ENCODE results near the gene TSEN2. TPM values are rescaled to one million over a fixed set of nuclear protein-coding genes. Genes with fewer than 3 reads are reported as not detected.

The TSEN2 gene
- total and polyA plus RNA-seq, 9 of the 15 experiments (the other 6 are each of a cell fraction or from before 2014, with no cell fraction given), result 38.5 to 76.3 (median 46.6) TPM

- POLR2A ChIA-PET, result interaction anchor here (0.5 kb wide), 1 partner anchor 293 kb away, joined by 3 read pairs; no protein-coding TSS in a partner anchor
- 0% methylated on average over 1 of the region's 1 CpG for WGBS (ENCODE audit: insufficient coverage, low coverage, missing lambda C conversion rate)
- TF ChIP-seq RCOR1 (IDR thresholded peaks at IDR 0.05; ENCODE audit: borderline replicate concordance in 1 of 2, low read depth in 2 of 2, low read length in 2 of 2) (no peak), BCOR (IDR thresholded peaks at IDR 0.05) (no peak), SRSF3 (IDR thresholded peaks at IDR 0.05; ENCODE audit: insufficient read depth, low read length) (no peak), TCF7 (IDR thresholded peaks at IDR 0.05; ENCODE audit: borderline replicate concordance) (no peak), L3MBTL2 (IDR thresholded peaks at IDR 0.05) (no peak), ZNF436 (CRISPR knock-in tag; IDR thresholded peaks at IDR 0.05) (no peak), MIER1 (IDR thresholded peaks at IDR 0.05; ENCODE audit: low read depth) (no peak), EP300 (IDR thresholded peaks at IDR 0.05; ENCODE audit: low read length) (no peak), ZNF408 (CRISPR knock-in tag; IDR thresholded peaks at IDR 0.05; ENCODE audit: low read depth) (no peak)
- TF ChIP-seq, protein P1, sequence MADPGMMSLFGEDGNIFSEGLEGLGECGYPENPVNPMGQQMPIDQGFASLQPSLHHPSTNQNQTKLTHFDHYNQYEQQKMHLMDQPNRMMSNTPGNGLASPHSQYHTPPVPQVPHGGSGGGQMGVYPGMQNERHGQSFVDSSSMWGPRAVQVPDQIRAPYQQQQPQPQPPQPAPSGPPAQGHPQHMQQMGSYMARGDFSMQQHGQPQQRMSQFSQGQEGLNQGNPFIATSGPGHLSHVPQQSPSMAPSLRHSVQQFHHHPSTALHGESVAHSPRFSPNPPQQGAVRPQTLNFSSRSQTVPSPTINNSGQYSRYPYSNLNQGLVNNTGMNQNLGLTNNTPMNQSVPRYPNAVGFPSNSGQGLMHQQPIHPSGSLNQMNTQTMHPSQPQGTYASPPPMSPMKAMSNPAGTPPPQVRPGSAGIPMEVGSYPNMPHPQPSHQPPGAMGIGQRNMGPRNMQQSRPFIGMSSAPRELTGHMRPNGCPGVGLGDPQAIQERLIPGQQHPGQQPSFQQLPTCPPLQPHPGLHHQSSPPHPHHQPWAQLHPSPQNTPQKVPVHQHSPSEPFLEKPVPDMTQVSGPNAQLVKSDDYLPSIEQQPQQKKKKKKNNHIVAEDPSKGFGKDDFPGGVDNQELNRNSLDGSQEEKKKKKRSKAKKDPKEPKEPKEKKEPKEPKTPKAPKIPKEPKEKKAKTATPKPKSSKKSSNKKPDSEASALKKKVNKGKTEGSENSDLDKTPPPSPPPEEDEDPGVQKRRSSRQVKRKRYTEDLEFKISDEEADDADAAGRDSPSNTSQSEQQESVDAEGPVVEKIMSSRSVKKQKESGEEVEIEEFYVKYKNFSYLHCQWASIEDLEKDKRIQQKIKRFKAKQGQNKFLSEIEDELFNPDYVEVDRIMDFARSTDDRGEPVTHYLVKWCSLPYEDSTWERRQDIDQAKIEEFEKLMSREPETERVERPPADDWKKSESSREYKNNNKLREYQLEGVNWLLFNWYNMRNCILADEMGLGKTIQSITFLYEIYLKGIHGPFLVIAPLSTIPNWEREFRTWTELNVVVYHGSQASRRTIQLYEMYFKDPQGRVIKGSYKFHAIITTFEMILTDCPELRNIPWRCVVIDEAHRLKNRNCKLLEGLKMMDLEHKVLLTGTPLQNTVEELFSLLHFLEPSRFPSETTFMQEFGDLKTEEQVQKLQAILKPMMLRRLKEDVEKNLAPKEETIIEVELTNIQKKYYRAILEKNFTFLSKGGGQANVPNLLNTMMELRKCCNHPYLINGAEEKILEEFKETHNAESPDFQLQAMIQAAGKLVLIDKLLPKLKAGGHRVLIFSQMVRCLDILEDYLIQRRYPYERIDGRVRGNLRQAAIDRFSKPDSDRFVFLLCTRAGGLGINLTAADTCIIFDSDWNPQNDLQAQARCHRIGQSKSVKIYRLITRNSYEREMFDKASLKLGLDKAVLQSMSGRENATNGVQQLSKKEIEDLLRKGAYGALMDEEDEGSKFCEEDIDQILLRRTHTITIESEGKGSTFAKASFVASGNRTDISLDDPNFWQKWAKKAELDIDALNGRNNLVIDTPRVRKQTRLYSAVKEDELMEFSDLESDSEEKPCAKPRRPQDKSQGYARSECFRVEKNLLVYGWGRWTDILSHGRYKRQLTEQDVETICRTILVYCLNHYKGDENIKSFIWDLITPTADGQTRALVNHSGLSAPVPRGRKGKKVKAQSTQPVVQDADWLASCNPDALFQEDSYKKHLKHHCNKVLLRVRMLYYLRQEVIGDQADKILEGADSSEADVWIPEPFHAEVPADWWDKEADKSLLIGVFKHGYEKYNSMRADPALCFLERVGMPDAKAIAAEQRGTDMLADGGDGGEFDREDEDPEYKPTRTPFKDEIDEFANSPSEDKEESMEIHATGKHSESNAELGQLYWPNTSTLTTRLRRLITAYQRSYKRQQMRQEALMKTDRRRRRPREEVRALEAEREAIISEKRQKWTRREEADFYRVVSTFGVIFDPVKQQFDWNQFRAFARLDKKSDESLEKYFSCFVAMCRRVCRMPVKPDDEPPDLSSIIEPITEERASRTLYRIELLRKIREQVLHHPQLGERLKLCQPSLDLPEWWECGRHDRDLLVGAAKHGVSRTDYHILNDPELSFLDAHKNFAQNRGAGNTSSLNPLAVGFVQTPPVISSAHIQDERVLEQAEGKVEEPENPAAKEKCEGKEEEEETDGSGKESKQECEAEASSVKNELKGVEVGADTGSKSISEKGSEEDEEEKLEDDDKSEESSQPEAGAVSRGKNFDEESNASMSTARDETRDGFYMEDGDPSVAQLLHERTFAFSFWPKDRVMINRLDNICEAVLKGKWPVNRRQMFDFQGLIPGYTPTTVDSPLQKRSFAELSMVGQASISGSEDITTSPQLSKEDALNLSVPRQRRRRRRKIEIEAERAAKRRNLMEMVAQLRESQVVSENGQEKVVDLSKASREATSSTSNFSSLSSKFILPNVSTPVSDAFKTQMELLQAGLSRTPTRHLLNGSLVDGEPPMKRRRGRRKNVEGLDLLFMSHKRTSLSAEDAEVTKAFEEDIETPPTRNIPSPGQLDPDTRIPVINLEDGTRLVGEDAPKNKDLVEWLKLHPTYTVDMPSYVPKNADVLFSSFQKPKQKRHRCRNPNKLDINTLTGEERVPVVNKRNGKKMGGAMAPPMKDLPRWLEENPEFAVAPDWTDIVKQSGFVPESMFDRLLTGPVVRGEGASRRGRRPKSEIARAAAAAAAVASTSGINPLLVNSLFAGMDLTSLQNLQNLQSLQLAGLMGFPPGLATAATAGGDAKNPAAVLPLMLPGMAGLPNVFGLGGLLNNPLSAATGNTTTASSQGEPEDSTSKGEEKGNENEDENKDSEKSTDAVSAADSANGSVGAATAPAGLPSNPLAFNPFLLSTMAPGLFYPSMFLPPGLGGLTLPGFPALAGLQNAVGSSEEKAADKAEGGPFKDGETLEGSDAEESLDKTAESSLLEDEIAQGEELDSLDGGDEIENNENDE (IDR thresholded peaks at IDR 0.05; ENCODE audit: low read depth, low read length), result no peak
- TF ChIP-seq, protein P2, sequence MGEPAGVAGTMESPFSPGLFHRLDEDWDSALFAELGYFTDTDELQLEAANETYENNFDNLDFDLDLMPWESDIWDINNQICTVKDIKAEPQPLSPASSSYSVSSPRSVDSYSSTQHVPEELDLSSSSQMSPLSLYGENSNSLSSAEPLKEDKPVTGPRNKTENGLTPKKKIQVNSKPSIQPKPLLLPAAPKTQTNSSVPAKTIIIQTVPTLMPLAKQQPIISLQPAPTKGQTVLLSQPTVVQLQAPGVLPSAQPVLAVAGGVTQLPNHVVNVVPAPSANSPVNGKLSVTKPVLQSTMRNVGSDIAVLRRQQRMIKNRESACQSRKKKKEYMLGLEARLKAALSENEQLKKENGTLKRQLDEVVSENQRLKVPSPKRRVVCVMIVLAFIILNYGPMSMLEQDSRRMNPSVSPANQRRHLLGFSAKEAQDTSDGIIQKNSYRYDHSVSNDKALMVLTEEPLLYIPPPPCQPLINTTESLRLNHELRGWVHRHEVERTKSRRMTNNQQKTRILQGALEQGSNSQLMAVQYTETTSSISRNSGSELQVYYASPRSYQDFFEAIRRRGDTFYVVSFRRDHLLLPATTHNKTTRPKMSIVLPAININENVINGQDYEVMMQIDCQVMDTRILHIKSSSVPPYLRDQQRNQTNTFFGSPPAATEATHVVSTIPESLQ (CRISPR knock-in tag; IDR thresholded peaks at IDR 0.05), result no peak
These were observed 20.6 kb upstream of the TSEN2 start for GRCh38 chr3:12463686-12464085.

More at GRCh38 chr3:12463686-12464085, 20.6 kb upstream of the TSEN2 start:
- Histone ChIP-seq H4K20me1 (replicated peaks; ENCODE audit: control insufficient read depth, insufficient read depth, low read length) (no peaks in the 10 kb centered on the region), H3K36me3 (ENCODE audit: control insufficient read depth, insufficient read depth, low read length) (no peaks in the 10 kb centered on the region), H3K9me3 (replicated peaks; ENCODE audit: control insufficient read depth, insufficient read depth, low read depth, low read length) (no peaks in the 10 kb centered on the region), H3K9me1 (ENCODE audit: control insufficient read depth, insufficient read depth, low read length) (no peaks in the 10 kb centered on the region), H3K79me2 (ENCODE audit: control insufficient read depth, insufficient read depth, low read length) (no peaks in the 10 kb centered on the region), H3K27ac (ENCODE audit: extremely low read depth, low read depth, low read length) (no peak overlapping the region), H3K4me2 (ENCODE audit: insufficient read depth, low read length) (no peak overlapping the region), H3K27me3 (ENCODE audit: control insufficient read depth in 2 of 2, insufficient read depth in 2 of 2, low read length in 2 of 2) (peaks cover 67 to 85% of the 10 kb centered on the region in 2 experiments), H3K4me1 (replicated peaks in 1 of 2; ENCODE audit: control insufficient read depth in 2 of 2, insufficient read depth in 2 of 2, low read length in 2 of 2) (0 out of 5 replicates have a peak, but pooled peaks cover 0 to 3% of the 10 kb centered on the region in 2 experiments), H3K9ac (ENCODE audit: insufficient read depth in 1 of 2, low read depth in 2 of 2, low read length in 2 of 2) (no peak overlapping the region), H2AFZ (ENCODE audit: low read depth, low read length) (no peak overlapping the region), H3K4me3 (no peak overlapping the region)
- BruUV-seq (replicated peaks), result no TSS peak
- no peak for DNase-seq (ENCODE audit: extremely low read depth in 1 of 4, low spot score in 3 of 4)
- intact Hi-C loops (cut with micrococcal nuclease) (no loop called here), in situ Hi-C loops (cut with MboI) (no loop called here)
- CTCF ChIA-PET (ENCODE audit: low intra/inter-chr PET ratio), result no interaction called here
- no peak for ATAC-seq
- FAIRE-seq, result no peak

Data from K562 (cell line).